NCI-H128 (cell line): ENCODE data around the gene IDS.
"Not testable (repeated sequence)": the region's sequence is repeated elsewhere in the genome, so short reads cannot be mapped to it uniquely, and the experiment has no call there.

ENCODE experiments used
- DNase-seq: peaks from one replicate; lab custom pipeline; 2025; ENCODE audit not compliant: unreplicated experiment; lab: John Stamatoyannopoulos, UW

IDS gene, protein sequence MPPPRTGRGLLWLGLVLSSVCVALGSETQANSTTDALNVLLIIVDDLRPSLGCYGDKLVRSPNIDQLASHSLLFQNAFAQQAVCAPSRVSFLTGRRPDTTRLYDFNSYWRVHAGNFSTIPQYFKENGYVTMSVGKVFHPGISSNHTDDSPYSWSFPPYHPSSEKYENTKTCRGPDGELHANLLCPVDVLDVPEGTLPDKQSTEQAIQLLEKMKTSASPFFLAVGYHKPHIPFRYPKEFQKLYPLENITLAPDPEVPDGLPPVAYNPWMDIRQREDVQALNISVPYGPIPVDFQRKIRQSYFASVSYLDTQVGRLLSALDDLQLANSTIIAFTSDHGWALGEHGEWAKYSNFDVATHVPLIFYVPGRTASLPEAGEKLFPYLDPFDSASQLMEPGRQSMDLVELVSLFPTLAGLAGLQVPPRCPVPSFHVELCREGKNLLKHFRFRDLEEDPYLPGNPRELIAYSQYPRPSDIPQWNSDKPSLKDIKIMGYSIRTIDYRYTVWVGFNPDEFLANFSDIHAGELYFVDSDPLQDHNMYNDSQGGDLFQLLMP

GRCh38 chrX:149504915-149505651 lies at the start of gene IDS:
Gene IDS (minus strand): TSS chrX:149505306. CDS start chrX:149505137, 169 bp downstream.
- peak; percentile 67 for DNase-seq

DNA sequence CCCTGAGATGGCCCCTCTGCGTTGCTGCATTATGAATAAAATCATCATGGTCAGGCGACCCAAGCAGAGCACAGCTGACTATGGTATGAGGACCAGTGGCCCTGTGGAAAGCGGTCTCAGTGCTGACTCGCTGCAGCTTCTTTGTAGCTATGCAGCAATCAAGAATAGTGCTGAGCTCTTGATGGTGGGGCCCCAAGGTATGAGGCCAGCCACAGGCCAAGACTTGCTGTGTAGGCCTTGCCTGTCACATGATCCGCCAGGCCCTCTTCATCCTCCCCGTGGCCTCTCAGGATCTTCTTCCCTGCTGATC lies 46.8 kb upstream of the IDS start:
- not testable (repeated sequence) for DNase-seq

- not testable (repeated sequence) for DNase-seq
Measured at GRCh38 chrX:149551245-149551938, 46.3 kb upstream of the IDS start.

GRCh38 chrX:149550454-149550853 lies 45.3 kb upstream of the IDS start:
- not testable (repeated sequence) for DNase-seq

- not testable (repeated sequence) for DNase-seq
Measured at GRCh38 chrX:149549701-149550100, 44.6 kb upstream of the IDS start, which contains the start of gene HSFX3. Gene HSFX3 (minus strand): TSS chrX:149549924. CDS start chrX:149549852, 72 bp downstream.

- DNase-seq = not testable (repeated sequence)
Measured at GRCh38 chrX:149547782-149548181, 42.7 kb upstream of the IDS start.

GRCh38 chrX:149546962-149547361 lies 41.9 kb upstream of the IDS start:
- not testable (repeated sequence) for DNase-seq

- DNase-seq = not testable (repeated sequence)
Measured at GRCh38 chrX:149545545-149546543, 40.7 kb upstream of the IDS start.

GRCh38 chrX:149541521-149542047 lies 36.5 kb upstream of the IDS start:
- DNase-seq = no peak

DNA sequence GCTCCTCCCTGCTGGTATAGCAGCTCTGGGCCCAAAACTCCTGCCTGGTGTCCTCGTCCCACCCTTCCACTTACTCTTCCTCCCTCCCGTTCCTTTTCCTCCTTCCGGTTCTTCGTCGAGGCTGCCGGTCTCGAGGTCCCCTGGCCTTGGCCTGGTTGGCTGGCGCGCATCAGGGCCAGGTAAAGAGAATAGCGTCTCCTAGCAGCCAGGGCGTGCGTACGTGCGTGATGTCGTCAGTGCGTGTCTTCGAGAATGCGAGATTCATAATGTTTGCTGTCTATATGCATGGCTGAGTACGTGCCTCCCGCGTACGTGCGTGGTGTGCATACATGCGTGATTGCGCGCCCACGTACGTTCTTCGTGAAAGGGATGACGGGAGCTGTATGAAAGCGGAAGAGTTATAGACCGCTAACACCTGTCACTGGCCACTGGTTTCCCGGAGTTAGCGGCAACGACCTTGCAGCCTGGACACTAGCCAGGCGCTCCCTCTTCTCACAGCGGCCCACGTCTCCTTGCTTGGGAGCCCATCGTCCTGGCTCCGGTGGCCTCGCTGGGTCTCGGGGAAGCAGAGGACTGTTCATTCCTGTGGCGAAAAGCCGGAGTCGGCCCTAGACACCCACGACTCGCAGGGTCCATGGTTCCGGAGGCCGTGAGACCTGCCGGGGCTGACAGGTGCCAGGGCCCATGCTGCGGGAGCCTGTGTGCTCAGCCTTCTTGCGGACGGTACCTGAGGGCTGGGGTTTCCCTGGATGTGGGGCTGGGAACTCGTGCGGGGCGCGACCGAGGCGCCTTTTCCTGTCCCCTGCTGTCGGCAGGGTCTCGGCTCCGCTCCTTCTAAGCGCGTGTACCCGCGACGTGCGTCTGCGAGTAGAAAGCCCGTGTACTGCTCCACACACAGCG lies 35.8 kb upstream of the IDS start, which contains the start of gene EOLA1:
EOLA1 (plus strand) TSS at position 392 of the 900 bp plus-strand sequence. CDS start 4,619 bp downstream, outside the sequence.
- peak; percentile 81 for DNase-seq

- DNase-seq = peak; percentile 71
Measured at GRCh38 chrX:149540131-149540620, 35.1 kb upstream of the IDS start.

DNA sequence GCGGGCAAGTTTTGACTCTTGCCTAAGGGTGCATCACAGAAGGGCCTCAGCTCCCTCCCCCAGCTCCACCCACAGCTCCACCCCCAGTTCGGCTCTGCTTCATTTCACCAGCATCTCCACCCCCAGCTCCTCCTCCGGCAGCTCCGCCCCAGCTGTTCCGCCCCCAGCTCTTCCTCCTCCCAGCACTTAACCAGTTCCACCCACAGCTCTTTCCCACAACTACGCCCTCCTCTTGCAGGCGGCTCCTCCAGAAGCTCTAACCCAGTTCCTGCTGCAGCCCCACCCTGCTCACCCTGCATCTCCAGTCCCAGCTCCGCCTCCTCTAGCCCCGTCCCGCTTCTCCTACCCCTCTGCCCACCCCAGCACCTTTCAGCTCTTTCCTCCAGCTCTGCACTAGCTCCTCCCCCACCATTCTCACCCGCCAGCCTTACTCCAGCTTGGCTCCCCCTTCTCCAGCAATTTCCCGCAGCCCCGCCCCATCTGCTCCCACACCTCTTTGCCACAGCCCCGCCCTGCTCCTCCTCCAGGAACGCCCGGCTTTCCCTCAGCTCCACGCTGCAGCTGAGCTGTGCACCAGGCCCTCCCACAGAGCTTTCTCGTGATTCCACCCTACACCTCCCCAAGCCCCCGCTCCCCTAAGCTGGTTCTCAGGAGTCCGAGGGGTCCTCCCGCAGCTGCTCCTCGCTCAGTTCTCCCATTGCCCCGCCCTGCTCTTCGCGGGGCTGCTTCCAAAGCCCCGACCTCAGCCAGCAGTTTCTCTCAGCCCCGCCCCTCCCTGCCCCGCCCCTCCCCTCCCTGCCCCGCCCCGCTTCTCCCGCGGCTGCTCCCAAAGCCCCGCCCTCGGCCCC lies 34.4 kb upstream of the IDS start:
- DNase-seq = peak; percentile 54

DNA sequence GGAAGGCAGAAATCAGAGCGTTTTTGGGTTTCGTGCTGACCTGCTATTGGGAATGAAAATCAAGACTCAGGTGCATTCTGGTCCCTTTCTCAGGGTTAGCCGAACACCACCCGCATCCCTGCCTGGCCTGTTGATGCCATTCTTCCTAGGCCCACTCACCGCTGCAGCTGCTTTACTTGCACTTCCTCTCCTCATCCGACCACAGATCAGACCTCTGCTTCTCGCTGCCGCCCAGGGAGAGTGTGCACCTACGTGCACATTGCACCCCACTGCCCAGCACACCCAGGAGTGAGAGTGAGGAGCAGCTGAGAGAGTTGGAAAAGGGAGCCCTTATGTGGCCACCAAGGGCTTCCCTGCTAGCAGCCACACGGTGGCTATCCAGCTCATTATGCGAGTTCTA lies 32.4 kb upstream of the IDS start:
- DNase-seq = not testable (repeated sequence)

GRCh38 chrX:149534926-149535602 lies 30.0 kb upstream of the IDS start:
- DNase-seq = not testable (repeated sequence)

DNA sequence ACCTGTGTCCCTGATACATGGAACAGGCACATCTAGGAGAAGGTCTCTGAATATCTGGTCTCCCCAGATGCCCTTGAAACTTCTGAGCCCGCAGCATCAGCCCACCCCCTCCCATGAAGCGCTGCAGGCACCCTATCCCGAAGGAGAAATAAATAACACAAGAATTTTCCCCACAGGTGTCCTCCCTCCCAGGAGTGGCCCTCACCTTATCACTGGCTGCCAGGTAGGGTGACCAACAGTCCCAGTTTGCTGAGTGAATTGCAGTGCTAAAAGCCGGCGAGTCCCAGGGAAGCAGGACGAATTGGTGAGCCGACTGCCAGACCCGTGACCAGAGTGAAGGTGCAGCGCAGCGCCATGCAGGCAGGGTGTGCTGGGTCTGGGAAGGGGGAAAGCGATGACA lies 28.9 kb upstream of the IDS start:
- DNase-seq = not testable (repeated sequence)

- not testable (repeated sequence) for DNase-seq
Measured at GRCh38 chrX:149532868-149533267, 27.8 kb upstream of the IDS start.

DNA sequence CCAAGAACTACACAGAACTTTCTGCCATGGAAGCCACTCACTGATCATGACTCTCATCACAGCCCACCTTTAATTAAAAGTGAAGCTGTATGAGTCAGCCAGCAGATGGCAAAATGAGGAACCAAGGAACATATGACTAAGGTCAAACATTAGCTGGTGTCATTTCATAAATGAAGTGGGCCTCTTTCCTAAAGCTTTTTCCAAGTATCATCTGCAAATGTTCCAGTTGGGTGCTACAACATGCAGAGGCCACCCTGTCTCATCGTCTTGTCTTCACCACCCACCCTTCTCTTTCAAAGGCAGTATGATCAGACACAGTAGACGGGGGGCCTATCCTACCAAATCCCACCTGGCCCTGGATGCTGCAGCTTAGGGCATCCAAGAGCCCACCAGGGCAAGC lies 26.5 kb upstream of the IDS start:
- no peak for DNase-seq
